GM23338 (cell line): ENCODE results near the gene UGP2. TPM values are rescaled to one million over a fixed set of nuclear protein-coding genes. Genes with fewer than 3 reads are reported as not detected.
A peak's percentile ranks its signal among the peaks of the same experiment; 100 is the strongest.

Experiments
- ATAC-seq: fragments of 200-7000 bp; cut with Tn5 transposase; 3 replicates; pipeline ENCODE4 v1.9.1; 2020
- DNase-seq: peaks from one replicate; pipeline ENCODE4 v3.0.0-alpha.2; 2015; ENCODE audit warnings: low spot score
- H2AFZ ChIP-seq: fragments of 200-600 bp; sonication (generic); 2 replicates; pipeline ENCODE4 v1.8.0; 2016; ENCODE audit warnings: antibody characterized with exemption, mild to moderate bottlenecking, moderate library complexity
- H3F3A ChIP-seq: fragments of 200-600 bp; sonication (generic); replicated peaks from 2 replicates; pipeline ENCODE4 v1.8.0; 2017; ENCODE audit warnings: antibody characterized with exemption, mixed run types, low read depth
- H3K27ac ChIP-seq: fragments of 200-600 bp; sonication (generic); 2 replicates; pipeline ENCODE4 v1.6.1; 2016; ENCODE audit warnings: low read depth
- H3K27me3 ChIP-seq: fragments of 200-600 bp; sonication (generic); 2 replicates; pipeline ENCODE4 v1.8.0; 2016; ENCODE audit warnings: mild to moderate bottlenecking, mixed run types, moderate library complexity; ENCODE audit not compliant: insufficient read depth
- H3K36me3 ChIP-seq: fragments of 200-600 bp; sonication (generic); 2 replicates; pipeline ENCODE4 v1.8.0; 2016; ENCODE audit warnings: mild to moderate bottlenecking; ENCODE audit not compliant: insufficient read depth
- H3K4me1 ChIP-seq: fragments of 200-600 bp; sonication (generic); 2 replicates; pipeline ENCODE4 v1.8.0; 2016; ENCODE audit warnings: mild to moderate bottlenecking, moderate library complexity; ENCODE audit not compliant: insufficient read depth
- H3K4me2 ChIP-seq: fragments of 200-600 bp; sonication (generic); 2 replicates; pipeline ENCODE4 v1.7.1; 2017; ENCODE audit warnings: mixed run types
- H3K4me3 ChIP-seq: fragments of 200-600 bp; sonication (generic); 2 replicates; pipeline ENCODE4 v1.6.1; 2016; ENCODE audit warnings: mixed run types
- H3K79me2 ChIP-seq: fragments of 200-600 bp; sonication (generic); replicated peaks from 2 replicates; pipeline ENCODE4 v1.8.0; 2017; ENCODE audit warnings: mild to moderate bottlenecking; ENCODE audit not compliant: insufficient read depth
- H3K9me2 ChIP-seq: fragments of 200-600 bp; sonication (generic); 2 replicates; pipeline ENCODE4 v1.8.0; 2017; ENCODE audit not compliant: insufficient read depth
- H4K20me1 ChIP-seq: fragments of 200-600 bp; sonication (generic); replicated peaks from 2 replicates; pipeline ENCODE4 v1.8.0; 2017; ENCODE audit warnings: mild to moderate bottlenecking; ENCODE audit not compliant: insufficient read depth
- H3K27ac Mint-ChIP-seq: 2 replicates; pipeline ENCODE4 v1.8.0; 2020; ENCODE audit warnings: inconsistent platforms, mild to moderate bottlenecking, moderate library complexity, mixed read lengths
- H3K27me3 Mint-ChIP-seq: 3 replicates; pipeline ENCODE4 v1.8.0; 2022; ENCODE audit warnings: low read depth, mild to moderate bottlenecking, moderate library complexity, mixed read lengths, inconsistent platforms; ENCODE audit not compliant: insufficient read depth, poor library complexity
- H3K36me3 Mint-ChIP-seq: 3 replicates; pipeline ENCODE4 v1.8.0; 2021; ENCODE audit warnings: low read depth, mild to moderate bottlenecking, inconsistent platforms, moderate library complexity, mixed read lengths
- H3K4me1 Mint-ChIP-seq: 3 replicates; pipeline ENCODE4 v1.8.0; 2020; ENCODE audit warnings: mild to moderate bottlenecking, inconsistent platforms, mixed read lengths
- H3K4me3 Mint-ChIP-seq: 3 replicates; pipeline ENCODE4 v1.8.0; 2021; ENCODE audit warnings: moderate library complexity, mild to moderate bottlenecking, inconsistent platforms, mixed read lengths
- H3K9me3 Mint-ChIP-seq: 3 replicates; pipeline ENCODE4 v1.8.0; 2020; ENCODE audit warnings: moderate library complexity, mild to moderate bottlenecking, inconsistent platforms, mixed read lengths
- EZH2 ChIP-seq: fragments of 200-600 bp; sonication (generic); IDR thresholded peaks from one replicate; pipeline ENCODE4 v1.8.0; 2017; ENCODE audit warnings: antibody characterized with exemption, mild to moderate bottlenecking, low read depth; ENCODE audit not compliant: unreplicated experiment
- polyA plus RNA-seq: library from polyadenylated mRNA; unstranded; fragments of >200 nt; fragmentation: Nextera tagmentation; extraction: Ambion mirVana; gene quantifications from 2 replicates; pipeline ENCODE4 v1.2.1, GENCODE V29; 2016
- total RNA-seq: library from RNA; depleted of rRNA; stranded (reverse); fragments of >200 nt; shearing (Covaris generic); gene quantifications from 2 replicates; pipeline ENCODE4 v1.2.3, GENCODE V29; 2014
- TF ChIP-seq, protein P1 (sequence below), 2 experiments: fragments of 200-600 bp in 1 of 2; sonication (generic) in 1 of 2; conservative IDR thresholded peaks; 2 replicates each; pipeline versions ENCODE4 v1.5.1 to v1.6.1; 2016 to 2017; ENCODE audit warnings: antibody characterized with exemption in 2 of 2, low read depth in 2 of 2, mild to moderate bottlenecking in 2 of 2, moderate library complexity in 1 of 2
- TF ChIP-seq, protein P2 (sequence below): fragments of 250-450 bp; sonication (Bioruptor Pico); IDR thresholded peaks from 2 replicates; pipeline ENCODE4 v1.5.0; 2020; ENCODE audit warnings: mild to moderate bottlenecking, moderate library complexity

The UGP2 gene
- total and polyA plus RNA-seq, 2 experiments from 2014 or later = 744 to 943 TPM

DNA sequence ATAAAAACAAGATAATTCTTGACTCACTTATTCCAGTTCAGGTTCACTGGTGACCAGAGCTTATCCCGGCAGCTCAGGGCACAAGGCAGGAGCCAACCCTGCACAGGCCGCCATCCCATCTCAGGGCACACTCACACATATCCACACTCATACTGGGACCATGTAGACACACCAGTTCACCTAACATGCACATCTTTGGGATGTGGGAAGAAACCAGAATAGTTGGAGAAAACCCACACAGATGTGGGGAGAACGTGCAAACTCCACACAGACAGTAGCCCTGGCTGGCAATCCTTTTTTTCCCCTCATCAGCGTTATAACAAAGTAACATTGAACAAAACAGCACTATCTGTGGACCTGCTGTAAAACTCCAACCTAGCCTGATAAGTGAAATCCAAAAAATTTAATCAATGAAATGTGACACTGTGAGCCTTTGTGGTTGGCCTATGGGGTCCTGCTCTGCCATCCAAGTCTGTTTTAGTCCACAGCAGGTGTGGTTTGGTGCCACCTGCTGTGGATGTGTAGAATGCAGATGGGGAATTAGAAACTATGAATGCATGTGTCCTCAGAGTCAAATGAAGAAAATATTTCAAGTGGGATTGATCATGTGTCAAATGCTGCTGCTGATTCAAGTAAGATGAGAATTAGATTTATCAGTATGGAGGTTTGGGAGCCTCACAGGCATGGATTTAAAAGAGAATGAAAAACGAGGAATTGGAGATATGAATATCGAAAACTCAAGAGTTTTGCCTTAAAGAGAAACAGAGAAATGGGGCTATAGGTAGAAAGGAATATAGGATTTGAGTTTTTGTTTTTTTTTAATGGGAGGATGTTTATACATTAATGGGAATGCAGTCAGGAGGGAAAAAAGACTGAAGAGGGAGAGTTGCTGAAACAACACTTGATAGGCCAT lies 47.0 kb downstream of the UGP2 start:
- Histone ChIP-seq H3K27me3 (no peaks in the 10 kb centered on the region), H3K9me2 (no peaks in the 10 kb centered on the region), H3K27ac (peak overlapping the region; percentile 67; the same call in 1 of the 2 replicates), H3K4me2 (no peak overlapping the region), H3K4me3 (no peak overlapping the region), H3K4me1 (peaks cover 3% of the 10 kb centered on the region; the same call in 1 of the 2 replicates), H3K36me3 (peaks cover 77% of the 10 kb centered on the region), H3F3A (peaks cover 20% of the 10 kb centered on the region; the same call in 1 of the 2 replicates), H4K20me1 (peaks cover 18% of the 10 kb centered on the region), H2AFZ (no peak overlapping the region), H3K79me2 (peaks cover under 1% of the 10 kb centered on the region; the same call in 1 of the 2 replicates)
- Mint-ChIP-seq H3K4me1 (peaks cover 28% of the 10 kb centered on the region; the same call in 2 of the 3 replicates), H3K36me3 (peaks cover 90% of the 10 kb centered on the region), H3K27me3 (peaks cover 7% of the 10 kb centered on the region), H3K27ac (peak overlapping the region; percentile 78), H3K4me3 (no peak overlapping the region), H3K9me3 (no peaks in the 10 kb centered on the region)
- peak; percentile 65 for DNase-seq
- TF ChIP-seq, protein P1, sequence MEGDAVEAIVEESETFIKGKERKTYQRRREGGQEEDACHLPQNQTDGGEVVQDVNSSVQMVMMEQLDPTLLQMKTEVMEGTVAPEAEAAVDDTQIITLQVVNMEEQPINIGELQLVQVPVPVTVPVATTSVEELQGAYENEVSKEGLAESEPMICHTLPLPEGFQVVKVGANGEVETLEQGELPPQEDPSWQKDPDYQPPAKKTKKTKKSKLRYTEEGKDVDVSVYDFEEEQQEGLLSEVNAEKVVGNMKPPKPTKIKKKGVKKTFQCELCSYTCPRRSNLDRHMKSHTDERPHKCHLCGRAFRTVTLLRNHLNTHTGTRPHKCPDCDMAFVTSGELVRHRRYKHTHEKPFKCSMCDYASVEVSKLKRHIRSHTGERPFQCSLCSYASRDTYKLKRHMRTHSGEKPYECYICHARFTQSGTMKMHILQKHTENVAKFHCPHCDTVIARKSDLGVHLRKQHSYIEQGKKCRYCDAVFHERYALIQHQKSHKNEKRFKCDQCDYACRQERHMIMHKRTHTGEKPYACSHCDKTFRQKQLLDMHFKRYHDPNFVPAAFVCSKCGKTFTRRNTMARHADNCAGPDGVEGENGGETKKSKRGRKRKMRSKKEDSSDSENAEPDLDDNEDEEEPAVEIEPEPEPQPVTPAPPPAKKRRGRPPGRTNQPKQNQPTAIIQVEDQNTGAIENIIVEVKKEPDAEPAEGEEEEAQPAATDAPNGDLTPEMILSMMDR (conservative IDR thresholded peaks at IDR 0.05; ENCODE audit: low read depth in 2 of 2) = peak; percentile 66 to 71
- TF ChIP-seq EZH2 = no peak
- TF ChIP-seq, protein P2, sequence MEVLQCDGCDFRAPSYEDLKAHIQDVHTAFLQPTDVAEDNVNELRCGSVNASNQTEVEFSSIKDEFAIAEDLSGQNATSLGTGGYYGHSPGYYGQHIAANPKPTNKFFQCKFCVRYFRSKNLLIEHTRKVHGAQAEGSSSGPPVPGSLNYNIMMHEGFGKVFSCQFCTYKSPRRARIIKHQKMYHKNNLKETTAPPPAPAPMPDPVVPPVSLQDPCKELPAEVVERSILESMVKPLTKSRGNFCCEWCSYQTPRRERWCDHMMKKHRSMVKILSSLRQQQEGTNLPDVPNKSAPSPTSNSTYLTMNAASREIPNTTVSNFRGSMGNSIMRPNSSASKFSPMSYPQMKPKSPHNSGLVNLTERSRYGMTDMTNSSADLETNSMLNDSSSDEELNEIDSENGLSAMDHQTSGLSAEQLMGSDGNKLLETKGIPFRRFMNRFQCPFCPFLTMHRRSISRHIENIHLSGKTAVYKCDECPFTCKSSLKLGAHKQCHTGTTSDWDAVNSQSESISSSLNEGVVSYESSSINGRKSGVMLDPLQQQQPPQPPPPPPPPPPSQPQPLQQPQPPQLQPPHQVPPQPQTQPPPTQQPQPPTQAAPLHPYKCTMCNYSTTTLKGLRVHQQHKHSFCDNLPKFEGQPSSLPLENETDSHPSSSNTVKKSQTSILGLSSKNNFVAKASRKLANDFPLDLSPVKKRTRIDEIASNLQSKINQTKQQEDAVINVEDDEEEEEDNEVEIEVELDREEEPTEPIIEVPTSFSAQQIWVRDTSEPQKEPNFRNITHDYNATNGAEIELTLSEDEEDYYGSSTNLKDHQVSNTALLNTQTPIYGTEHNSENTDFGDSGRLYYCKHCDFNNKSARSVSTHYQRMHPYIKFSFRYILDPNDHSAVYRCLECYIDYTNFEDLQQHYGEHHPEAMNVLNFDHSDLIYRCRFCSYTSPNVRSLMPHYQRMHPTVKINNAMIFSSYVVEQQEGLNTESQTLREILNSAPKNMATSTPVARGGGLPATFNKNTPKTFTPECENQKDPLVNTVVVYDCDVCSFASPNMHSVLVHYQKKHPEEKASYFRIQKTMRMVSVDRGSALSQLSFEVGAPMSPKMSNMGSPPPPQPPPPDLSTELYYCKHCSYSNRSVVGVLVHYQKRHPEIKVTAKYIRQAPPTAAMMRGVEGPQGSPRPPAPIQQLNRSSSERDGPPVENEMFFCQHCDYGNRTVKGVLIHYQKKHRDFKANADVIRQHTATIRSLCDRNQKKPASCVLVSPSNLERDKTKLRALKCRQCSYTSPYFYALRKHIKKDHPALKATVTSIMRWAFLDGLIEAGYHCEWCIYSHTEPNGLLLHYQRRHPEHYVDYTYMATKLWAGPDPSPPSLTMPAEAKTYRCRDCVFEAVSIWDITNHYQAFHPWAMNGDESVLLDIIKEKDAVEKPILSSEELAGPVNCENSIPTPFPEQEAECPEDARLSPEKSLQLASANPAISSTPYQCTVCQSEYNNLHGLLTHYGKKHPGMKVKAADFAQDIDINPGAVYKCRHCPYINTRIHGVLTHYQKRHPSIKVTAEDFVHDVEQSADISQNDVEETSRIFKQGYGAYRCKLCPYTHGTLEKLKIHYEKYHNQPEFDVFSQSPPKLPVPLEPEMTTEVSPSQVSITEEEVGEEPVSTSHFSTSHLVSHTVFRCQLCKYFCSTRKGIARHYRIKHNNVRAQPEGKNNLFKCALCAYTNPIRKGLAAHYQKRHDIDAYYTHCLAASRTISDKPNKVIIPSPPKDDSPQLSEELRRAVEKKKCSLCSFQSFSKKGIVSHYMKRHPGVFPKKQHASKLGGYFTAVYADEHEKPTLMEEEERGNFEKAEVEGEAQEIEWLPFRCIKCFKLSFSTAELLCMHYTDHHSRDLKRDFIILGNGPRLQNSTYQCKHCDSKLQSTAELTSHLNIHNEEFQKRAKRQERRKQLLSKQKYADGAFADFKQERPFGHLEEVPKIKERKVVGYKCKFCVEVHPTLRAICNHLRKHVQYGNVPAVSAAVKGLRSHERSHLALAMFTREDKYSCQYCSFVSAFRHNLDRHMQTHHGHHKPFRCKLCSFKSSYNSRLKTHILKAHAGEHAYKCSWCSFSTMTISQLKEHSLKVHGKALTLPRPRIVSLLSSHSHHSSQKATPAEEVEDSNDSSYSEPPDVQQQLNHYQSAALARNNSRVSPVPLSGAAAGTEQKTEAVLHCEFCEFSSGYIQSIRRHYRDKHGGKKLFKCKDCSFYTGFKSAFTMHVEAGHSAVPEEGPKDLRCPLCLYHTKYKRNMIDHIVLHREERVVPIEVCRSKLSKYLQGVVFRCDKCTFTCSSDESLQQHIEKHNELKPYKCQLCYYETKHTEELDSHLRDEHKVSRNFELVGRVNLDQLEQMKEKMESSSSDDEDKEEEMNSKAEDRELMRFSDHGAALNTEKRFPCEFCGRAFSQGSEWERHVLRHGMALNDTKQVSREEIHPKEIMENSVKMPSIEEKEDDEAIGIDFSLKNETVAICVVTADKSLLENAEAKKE (CRISPR knock-in tag) = no peak
- ATAC-seq = peak; percentile 72
